CD4-positive, alpha-beta T cell treated with Interleukin-1 beta for 1 hour (primary cell): ENCODE results near the gene STARD13.

ENCODE experiments used
- DNase-seq, 2 donors: peaks; one replicate each; pipeline ENCODE4 v3.0.0-alpha.2; 2020 to 2022

STARD13 gene

GRCh38 chr13:33079960-33080359 lies 205.6 kb downstream of the STARD13 start:
- DNase-seq, result no peak

DNA sequence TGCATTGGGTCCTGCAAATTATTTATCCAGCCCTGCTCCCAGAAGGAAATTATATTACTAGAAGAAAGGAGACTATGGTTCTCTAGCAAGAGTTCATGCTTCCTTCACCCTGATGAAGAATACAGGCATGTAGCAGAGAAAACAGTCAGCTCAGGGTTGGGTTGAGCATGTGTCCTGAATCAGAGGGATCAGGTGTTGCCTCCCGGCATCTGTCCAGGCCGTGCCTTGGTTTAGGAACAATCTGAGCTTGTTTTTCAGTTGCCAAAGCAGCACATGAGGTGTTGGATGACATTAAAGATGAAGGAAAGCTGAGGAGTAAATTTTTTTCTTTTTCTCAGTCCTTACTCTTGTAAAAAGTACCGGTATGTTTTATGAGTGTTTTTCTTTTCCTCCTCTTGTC lies 207.3 kb downstream of the STARD13 start:
- no peak for DNase-seq

DNA sequence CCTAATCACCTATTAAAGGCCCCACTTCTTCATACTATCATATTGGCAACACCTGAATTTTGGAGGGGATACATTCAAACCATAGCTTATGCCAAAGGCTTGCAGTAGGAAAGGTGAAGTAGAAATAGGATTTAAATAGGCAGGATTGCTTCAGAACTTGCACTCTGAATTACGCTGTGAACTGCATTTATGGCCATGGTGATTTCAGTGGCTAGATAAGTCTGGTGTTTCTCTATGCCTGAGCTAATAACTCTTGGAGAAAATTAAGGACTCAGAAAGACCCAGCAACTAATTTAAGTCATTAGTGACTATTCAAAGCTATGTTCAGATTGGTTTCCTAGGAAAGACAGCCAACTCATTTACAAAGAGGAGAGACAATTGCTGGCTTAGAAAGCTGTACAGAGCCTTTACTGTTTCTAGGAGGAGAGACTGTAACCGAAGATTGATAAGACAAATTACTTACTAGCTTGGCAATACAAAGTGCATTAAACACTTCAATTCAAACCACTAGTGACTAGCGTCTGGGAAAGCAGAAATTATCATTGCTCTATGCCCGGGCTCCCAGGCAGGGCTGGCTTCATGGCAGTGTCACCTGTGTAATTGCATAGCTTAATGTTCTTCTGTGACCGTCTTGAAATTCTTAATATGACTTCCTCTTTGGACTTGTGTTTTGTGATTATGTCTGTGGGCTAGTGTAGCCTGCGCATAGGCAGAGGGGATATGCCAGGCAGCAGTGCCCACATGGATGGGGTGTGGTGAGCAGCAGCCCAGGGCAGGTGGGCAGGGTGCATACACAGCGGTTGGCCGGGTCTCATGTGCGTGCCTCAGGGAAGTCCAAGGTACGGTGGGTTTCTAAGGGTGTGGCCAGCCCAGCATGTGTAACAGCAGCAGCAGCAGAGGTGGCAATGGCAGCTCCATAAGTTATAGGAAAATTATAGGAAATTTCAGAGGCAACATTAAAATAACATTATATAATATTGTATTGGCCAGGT lies 209.3 kb downstream of the STARD13 start:
- no peak for DNase-seq

GRCh38 chr13:33073338-33073737 lies 212.2 kb downstream of the STARD13 start:
- DNase-seq, result no peak

GRCh38 chr13:33072759-33073158 lies 212.8 kb downstream of the STARD13 start:
- DNase-seq, result no peak

GRCh38 chr13:33072282-33072681 lies 213.3 kb downstream of the STARD13 start:
- no peak for DNase-seq

GRCh38 chr13:33070713-33071112 lies 214.8 kb downstream of the STARD13 start:
- no peak for DNase-seq

DNA sequence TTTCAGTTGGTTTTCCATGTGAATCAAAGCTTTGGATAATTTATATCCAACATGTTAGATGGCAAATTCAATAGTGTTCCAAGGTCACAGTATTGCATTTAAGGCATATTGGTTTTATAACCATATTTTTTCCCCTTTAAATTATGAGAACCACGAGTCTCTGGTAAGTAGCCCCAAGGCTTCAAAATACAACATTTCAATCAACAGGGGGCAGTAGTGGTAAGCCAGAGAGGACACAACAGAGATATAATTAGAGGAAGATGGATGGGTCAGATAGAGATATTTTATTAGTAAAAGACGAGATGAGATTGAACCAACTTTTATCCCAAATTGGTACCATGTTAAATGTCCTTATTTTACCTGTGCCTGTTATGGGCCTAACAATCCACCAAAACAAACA lies 216.2 kb downstream of the STARD13 start:
- no peak for DNase-seq

- no peak for DNase-seq
These were observed 219.2 kb downstream of the STARD13 start for GRCh38 chr13:33066329-33066728.

DNA sequence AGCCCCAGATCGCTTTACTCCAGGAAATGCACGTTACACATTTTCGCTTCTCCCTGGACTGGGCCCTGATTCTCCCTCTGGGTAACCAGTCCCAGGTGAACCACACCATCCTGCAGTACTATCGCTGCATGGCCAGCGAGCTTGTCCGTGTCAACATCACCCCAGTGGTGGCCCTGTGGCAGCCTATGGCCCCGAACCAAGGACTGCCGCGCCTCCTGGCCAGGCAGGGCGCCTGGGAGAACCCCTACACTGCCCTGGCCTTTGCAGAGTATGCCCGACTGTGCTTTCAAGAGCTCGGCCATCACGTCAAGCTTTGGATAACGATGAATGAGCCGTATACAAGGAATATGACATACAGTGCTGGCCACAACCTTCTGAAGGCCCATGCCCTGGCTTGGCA lies 224.7 kb downstream of the STARD13 start:
- DNase-seq, result no peak

DNA sequence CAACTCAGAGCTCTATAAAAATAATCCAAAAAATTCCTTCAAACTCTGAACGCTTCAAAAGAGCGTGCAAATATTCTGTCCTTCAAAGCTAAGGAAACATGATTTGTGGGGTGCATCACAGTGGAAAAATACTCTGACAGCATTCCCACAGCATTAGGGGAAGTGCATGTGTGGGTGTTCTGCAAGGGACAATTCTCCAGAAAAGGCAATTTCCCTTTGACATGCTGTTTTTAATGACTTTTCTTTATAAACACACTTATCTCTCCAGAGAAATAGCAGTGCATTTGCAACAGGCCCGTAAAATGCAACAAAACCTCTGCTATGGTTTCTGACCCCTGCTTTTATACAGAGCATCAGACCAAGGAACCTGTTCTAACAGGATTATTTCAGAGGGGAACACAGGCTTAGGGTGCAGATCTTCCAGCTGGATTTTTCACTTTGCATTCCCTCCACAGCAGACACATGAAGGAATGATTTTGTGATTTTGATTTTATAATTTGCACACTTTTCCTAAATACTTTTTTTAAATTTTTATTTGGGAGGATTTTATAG lies 226.7 kb downstream of the STARD13 start:
- no peak for DNase-seq

GRCh38 chr13:33057019-33057780 lies 228.4 kb downstream of the STARD13 start:
- no peak for DNase-seq

GRCh38 chr13:33053397-33054066 lies 232.0 kb downstream of the STARD13 start:
- no peak for DNase-seq
